Smooth muscle cell (in vitro differentiated cells): ENCODE results near the gene KCNC4. TPM values are rescaled to one million over a fixed set of nuclear protein-coding genes. Genes with fewer than 3 reads are reported as not detected.

Experiments used
- DNase-seq: peaks from one replicate; lab custom pipeline; 2025; ENCODE audit not compliant: unreplicated experiment; lab: John Stamatoyannopoulos, UW
- H2AFZ ChIP-seq: fragments of 200-600 bp; sonication (generic); 2 replicates; pipeline ENCODE4 v1.6.0; 2016; ENCODE audit warnings: antibody characterized with exemption, low read depth, mild to moderate bottlenecking
- H3F3A ChIP-seq: fragments of 200-600 bp; sonication (generic); 2 replicates; pipeline ENCODE4 v1.6.0; 2017; ENCODE audit warnings: antibody characterized with exemption, low read depth
- H3K27ac ChIP-seq: fragments of 200-600 bp; sonication (generic); 2 replicates; pipeline ENCODE4 v1.5.1; 2016; ENCODE audit warnings: low read depth, mild to moderate bottlenecking
- H3K27me3 ChIP-seq: fragments of 200-600 bp; sonication (generic); 2 replicates; pipeline ENCODE4 v1.6.1; 2016; ENCODE audit warnings: low read depth, mild to moderate bottlenecking
- H3K36me3 ChIP-seq: fragments of 200-600 bp; sonication (generic); 2 replicates; pipeline ENCODE4 v1.5.1; 2016; ENCODE audit warnings: low read depth
- H3K4me1 ChIP-seq: fragments of 200-600 bp; sonication (generic); 2 replicates; pipeline ENCODE4 v1.5.1; 2016; ENCODE audit warnings: low read depth
- H3K4me2 ChIP-seq: fragments of 200-600 bp; sonication (generic); 2 replicates; pipeline ENCODE4 v1.6.0; 2016; ENCODE audit warnings: mild to moderate bottlenecking
- H3K4me3 ChIP-seq: fragments of 200-600 bp; sonication (generic); 2 replicates; pipeline ENCODE4 v1.5.1; 2016; ENCODE audit warnings: mild to moderate bottlenecking
- H3K79me2 ChIP-seq: fragments of 200-600 bp; sonication (generic); 2 replicates; pipeline ENCODE4 v1.6.0; 2016; ENCODE audit warnings: low read depth, mild to moderate bottlenecking
- H3K9ac ChIP-seq: fragments of 200-600 bp; sonication (generic); 2 replicates; pipeline ENCODE4 v1.6.0; 2016; ENCODE audit warnings: low read depth
- H3K9me3 ChIP-seq: fragments of 200-600 bp; sonication (generic); replicated peaks from 2 replicates; pipeline ENCODE4 v1.5.1; 2016; ENCODE audit warnings: low read depth
- H4K20me1 ChIP-seq: fragments of 200-600 bp; sonication (generic); 2 replicates; pipeline ENCODE4 v1.6.0; 2016; ENCODE audit warnings: low read depth
- CTCF ChIP-seq: fragments of 200-600 bp; sonication (generic); IDR thresholded peaks from 2 replicates; pipeline ENCODE4 v1.5.1; 2017; ENCODE audit warnings: borderline replicate concordance, mild to moderate bottlenecking, antibody characterized with exemption; ENCODE audit not compliant: insufficient read depth, poor library complexity, severe bottlenecking
- WGBS: methylation state at CpG from one replicate; pipeline ENCODE4 v1.1.7; 2016; ENCODE audit warnings: low lambda C conversion rate; 5-methylcytosine and 5-hydroxymethylcytosine counted together
- polyA plus RNA-seq: library from polyadenylated mRNA; unstranded; fragments of >200 nt; fragmentation: Nextera tagmentation; extraction: Ambion mirVana; gene quantifications from 2 replicates; pipeline ENCODE4 v1.2.1, GENCODE V29; 2016
- total RNA-seq: library from RNA; depleted of rRNA; stranded (reverse); fragments of >200 nt; gene quantifications from 2 replicates; pipeline ENCODE4 v1.2.3, GENCODE V29; 2014

KCNC4 gene
- total and polyA plus RNA-seq, 2 experiments from 2014 or later, result 2.0 to 6.0 TPM

DNA sequence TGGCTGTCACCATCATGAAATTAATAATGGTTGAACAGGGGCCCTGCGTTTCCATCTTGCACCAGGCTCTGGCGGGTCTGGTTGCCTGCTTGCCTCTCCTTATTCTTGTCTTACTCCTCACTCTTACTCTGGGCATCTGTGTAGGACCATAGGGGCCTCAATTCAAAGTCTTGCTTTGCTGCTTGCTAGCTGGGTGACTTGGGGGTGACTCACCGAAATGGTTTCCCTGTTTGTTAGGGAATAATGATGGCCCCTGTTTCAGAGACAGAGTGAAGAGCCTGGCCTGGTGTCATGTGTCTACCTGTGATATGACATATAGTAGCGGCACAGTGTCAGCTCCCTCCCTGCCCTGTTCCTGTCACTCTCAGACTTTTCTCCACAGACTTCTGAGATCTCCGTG lies 24.6 kb downstream of the KCNC4 start:
- WGBS, result 86% methylated on average over 5 of the region's 5 CpGs
- no peaks in the 10 kb centered on the region for H3K79me2 ChIP-seq
- H3K27me3 ChIP-seq, result no peaks in the 10 kb centered on the region
- H3K36me3 ChIP-seq, result no peaks in the 10 kb centered on the region
- no peak overlapping the region for H3K4me3 ChIP-seq
- peak overlapping the region; percentile 82 for H3K27ac ChIP-seq
- H3K4me1 ChIP-seq, result peaks cover 4% of the 10 kb centered on the region
- no peak overlapping the region for H3K9ac ChIP-seq
- no peak for DNase-seq
- TF ChIP-seq CTCF, result no peak
- no peak overlapping the region for H2AFZ ChIP-seq
- peaks cover 9% of the 10 kb centered on the region for H3F3A ChIP-seq
- H3K9me3 ChIP-seq, result no peaks in the 10 kb centered on the region
- H3K4me2 ChIP-seq, result no peak overlapping the region
- H4K20me1 ChIP-seq, result no peaks in the 10 kb centered on the region

DNA sequence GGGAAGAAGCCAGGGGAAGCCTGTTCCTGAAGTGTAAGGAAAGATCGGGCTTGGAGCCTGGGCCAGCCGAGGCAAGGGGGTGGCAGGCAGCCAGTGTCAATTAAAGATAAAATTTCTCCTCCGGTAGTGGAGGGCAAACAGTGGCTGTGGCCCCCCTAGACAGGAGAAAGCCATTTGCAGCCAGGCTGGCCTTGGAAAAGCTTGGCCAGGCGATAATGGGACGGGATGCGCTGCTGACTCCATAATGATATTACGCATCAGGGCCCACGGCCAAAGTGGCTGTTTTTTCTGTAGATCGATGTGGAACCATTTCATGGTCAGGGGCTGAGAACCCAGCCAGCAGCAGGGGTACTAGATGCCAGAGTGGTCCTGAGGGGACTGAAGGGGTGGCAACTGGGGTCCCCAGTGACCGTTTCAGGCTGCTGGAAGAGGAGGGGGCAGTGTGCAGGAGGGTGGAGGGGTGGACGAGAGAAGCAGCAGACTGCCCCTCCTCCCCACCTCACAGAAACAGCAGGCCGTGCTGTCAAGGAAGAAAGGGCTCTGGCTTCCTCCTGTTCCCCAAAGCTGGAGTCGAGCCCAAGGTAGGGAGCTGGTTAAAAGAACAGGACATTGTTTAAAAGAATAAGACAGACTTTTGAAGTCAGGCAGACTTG lies 25.2 kb downstream of the KCNC4 start:
- Histone ChIP-seq H3F3A (peaks cover 9% of the 10 kb centered on the region), H3K4me1 (peaks cover 4% of the 10 kb centered on the region), H3K27me3 (no peaks in the 10 kb centered on the region), H3K79me2 (no peaks in the 10 kb centered on the region), H3K4me2 (no peak overlapping the region), H3K27ac (peak overlapping the region; percentile 82), H2AFZ (no peak overlapping the region), H3K9ac (peak overlapping the region; percentile 11), H3K4me3 (no peak overlapping the region), H4K20me1 (no peaks in the 10 kb centered on the region), H3K9me3 (no peaks in the 10 kb centered on the region), H3K36me3 (no peaks in the 10 kb centered on the region)
- WGBS, result 71% methylated on average over 13 of the region's 13 CpGs
- no peak for DNase-seq
- no peak for TF ChIP-seq CTCF

GRCh38 chr1:110235834-110236682 lies 25.9 kb downstream of the KCNC4 start:
- Histone ChIP-seq H3K27ac (peak overlapping the region; percentile 82), H3K9me3 (no peaks in the 10 kb centered on the region), H2AFZ (no peak overlapping the region), H3K27me3 (no peaks in the 10 kb centered on the region), H3K79me2 (no peaks in the 10 kb centered on the region), H3K36me3 (no peaks in the 10 kb centered on the region), H3K4me3 (no peak overlapping the region), H4K20me1 (no peaks in the 10 kb centered on the region), H3K4me2 (peak overlapping the region; percentile 51), H3F3A (peaks cover 9% of the 10 kb centered on the region), H3K4me1 (peaks cover 4% of the 10 kb centered on the region), H3K9ac (peak overlapping the region; percentile 34)
- TF ChIP-seq CTCF, result no peak
- WGBS, result 16% methylated on average over 11 of the region's 11 CpGs
- no peak for DNase-seq
